ENCODE data around the gene EML6.
"Not testable (repeated sequence)": the region's sequence is repeated elsewhere in the genome, so short reads cannot be mapped to it uniquely, and the experiment has no call there.

Gene EML6

DNA sequence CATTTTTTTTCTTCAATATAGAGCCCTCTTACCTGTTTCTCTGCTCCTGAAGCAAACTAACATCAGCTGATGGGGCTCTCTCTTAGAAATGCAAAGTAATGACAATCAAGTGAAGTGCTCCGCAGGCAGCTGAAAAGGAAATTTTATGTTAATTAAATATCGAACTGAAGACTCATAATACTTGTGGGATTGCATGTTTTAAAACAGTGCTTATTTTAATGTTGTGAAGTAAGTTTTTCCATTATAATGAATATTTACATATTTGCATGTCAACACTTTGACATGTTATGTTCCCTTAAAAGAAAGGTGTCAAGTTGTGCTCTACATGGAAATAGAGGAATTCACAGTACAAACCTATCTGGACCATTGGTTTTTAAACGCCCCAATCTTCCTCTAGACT is 97.1 kb downstream of the EML6 start:
- DNase-seq = no peak
- in situ Hi-C loops (cut with HindIII; ENCODE audit: low pct_ligation_motif_present, low pct_unique_long_range_greater_than_20kb, low sequenced_read_pairs) = no loop called here

DNA sequence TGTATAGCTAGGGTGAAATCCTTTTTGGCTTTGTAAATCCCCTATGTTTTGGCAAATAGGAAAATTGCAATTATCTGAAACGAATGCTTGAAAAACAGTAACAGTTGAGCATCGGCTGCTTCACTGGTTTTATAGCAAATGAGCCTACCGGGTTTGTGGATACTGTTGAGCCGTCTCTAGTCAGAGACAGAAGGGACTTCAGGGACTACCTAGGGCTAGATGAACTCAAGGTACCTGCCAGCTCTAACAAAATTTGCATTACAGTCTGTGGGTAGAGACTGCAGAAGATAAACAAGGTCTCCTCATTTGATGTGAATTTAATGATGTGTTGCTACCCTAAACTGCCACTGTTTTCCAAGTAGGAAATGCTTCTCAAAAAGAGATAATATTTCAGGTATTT is 101.1 kb downstream of the EML6 start:
- in situ Hi-C loops (cut with HindIII; ENCODE audit: low pct_ligation_motif_present, low pct_unique_long_range_greater_than_20kb, low sequenced_read_pairs) = no loop called here
- DNase-seq = no peak

DNA sequence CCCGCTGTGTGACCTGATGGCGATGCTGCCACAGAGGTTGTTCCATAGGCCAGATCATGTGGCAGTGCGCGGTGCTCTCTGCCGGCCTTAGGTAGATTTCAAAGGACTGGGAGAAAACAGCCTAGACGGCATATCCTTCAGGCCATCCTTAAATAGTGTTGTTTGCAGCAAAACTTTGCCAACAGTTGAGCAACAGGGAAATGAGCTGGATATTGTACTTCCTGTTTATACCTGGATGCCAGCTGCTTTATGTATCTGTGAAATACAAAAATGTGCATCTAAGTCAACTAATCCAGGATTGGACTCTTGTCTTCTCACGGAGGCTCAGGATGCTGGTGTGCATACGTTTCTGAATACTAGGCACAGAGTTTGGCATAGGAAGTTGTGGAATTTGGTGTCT is 107.1 kb downstream of the EML6 start:
- in situ Hi-C loops (cut with HindIII; ENCODE audit: low pct_ligation_motif_present, low pct_unique_long_range_greater_than_20kb, low sequenced_read_pairs) = no loop called here
- no peak for DNase-seq

DNA sequence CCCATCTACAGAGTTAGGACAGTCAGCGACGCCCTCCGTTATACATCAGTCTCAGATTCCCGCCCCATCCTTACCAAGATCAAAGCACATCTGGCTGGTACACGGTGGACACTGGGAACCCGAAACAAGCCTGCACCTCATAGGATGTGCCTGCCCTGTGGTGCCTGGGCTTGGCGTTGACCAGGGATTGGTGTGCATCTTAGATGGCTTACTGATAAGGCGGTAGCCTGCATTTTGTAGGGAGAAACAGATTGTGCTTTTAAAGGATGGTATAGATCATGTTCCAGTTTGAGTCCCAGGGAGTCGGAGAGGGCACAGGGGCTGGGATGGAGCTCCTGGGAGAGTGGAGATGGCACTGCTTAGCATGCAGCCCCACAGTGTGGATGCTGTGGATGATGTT is 108.0 kb downstream of the EML6 start:
- in situ Hi-C loops (cut with HindIII; ENCODE audit: low pct_ligation_motif_present, low pct_unique_long_range_greater_than_20kb, low sequenced_read_pairs) = no loop called here

DNA sequence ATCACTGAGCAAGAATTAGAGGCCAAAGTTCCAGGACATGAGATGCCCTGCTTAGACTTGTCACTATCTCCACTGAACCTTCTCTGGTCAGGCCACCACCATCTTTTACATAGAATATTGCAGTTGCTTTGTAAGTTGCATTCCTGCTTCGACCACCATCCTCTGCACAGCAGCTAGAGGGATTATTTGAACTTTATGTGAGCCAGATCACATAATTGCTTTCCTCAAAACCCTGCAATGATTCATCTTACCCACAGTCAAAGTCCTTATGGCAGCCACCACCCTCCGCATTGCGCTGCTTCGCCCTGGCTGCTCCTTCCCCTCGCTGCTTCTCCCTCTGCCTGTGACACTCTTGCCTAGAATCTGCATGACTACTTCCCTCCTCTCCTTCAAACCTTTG is 111.3 kb downstream of the EML6 start:
- in situ Hi-C loops (cut with HindIII; ENCODE audit: low pct_ligation_motif_present, low pct_unique_long_range_greater_than_20kb, low sequenced_read_pairs) = no loop called here
- no peak for DNase-seq

More for the DNA sequence above, 108.0 kb downstream of the EML6 start:
- DNase-seq = no peak

DNA sequence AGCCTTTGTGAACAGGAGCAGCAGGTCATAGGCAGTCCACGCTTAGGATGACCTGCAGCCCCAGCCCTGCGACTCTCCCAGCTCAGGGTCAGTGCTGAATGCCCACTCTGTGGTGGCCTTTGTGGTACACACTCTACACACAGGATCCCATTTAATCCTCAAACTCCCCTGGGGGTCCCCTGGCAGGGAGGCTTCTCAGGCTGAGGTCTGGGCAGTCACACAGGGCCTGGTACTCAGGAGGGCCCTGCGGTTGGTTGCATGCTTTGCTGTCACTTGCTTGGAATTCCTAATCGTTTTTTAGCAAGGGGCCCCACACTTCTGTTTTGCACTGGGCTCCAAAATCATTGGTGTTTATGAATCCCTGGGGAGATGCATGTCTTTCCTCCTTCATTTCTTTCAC is 113.0 kb downstream of the EML6 start:
- DNase-seq = no peak
- in situ Hi-C loops (cut with HindIII; ENCODE audit: low pct_ligation_motif_present, low pct_unique_long_range_greater_than_20kb, low sequenced_read_pairs) = no loop called here

DNA sequence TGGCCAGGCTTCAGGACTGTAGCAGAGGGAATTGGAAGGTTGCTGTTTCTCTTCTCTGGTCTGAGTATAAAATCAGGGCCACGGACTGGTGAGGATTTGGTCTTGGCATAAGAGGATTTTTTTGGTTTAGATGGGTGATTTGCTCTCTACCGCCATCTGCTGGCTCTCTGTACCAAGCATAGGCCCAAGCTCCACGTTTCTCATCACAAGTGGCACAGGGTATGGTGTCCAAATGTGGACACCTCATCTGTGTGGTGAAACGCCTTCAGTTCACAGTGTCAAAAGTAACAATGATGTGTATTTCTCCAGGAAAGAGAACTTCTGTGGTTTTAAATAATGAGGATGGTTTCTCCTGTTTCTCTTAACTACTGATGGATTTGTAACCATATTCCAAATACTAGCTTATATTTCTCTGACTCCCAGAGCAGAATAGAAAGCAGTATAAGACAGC is 115.1 kb downstream of the EML6 start:
- peak; percentile 65 for DNase-seq
- in situ Hi-C loops (cut with HindIII; ENCODE audit: low pct_ligation_motif_present, low pct_unique_long_range_greater_than_20kb, low sequenced_read_pairs) = no loop called here

DNA sequence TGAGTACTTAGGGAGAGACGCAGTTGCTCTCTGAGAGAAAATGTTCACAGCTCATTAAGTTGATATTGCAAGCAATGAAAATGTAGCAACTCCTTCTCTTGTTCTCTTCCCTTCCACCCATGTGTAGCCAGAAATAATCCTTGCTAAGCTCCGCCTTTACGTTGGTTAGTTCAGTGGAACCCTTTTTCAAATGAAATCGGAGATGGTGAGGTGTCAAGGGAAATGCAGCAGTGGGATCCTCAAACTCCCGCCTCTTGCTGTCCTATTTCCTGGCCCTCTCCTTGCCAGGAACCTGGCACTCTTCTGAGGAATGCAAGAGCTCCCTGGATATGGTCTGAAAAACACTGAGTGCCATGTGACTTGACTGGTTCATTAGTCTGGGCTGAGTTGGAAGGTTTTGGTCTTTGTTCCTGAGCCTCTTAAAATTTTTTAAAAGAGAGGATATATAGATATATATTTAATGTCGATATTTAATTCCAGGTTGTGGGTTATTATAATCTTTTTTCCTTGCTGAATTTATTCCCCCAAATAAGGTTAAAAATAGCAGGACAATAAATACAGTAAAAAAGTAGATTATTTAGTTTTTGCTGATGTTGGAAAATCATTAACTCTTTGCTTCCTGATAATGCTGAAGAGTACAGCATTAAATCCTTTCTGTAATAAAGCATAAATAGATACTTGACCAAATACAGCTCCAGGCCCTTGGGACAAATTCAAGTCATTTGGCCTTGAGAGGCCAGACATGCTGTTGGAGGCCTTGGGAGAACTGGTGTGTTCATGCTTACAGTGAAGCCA is 116.2 kb downstream of the EML6 start:
- in situ Hi-C loops (cut with HindIII; ENCODE audit: low pct_ligation_motif_present, low pct_unique_long_range_greater_than_20kb, low sequenced_read_pairs) = no loop called here

DNA sequence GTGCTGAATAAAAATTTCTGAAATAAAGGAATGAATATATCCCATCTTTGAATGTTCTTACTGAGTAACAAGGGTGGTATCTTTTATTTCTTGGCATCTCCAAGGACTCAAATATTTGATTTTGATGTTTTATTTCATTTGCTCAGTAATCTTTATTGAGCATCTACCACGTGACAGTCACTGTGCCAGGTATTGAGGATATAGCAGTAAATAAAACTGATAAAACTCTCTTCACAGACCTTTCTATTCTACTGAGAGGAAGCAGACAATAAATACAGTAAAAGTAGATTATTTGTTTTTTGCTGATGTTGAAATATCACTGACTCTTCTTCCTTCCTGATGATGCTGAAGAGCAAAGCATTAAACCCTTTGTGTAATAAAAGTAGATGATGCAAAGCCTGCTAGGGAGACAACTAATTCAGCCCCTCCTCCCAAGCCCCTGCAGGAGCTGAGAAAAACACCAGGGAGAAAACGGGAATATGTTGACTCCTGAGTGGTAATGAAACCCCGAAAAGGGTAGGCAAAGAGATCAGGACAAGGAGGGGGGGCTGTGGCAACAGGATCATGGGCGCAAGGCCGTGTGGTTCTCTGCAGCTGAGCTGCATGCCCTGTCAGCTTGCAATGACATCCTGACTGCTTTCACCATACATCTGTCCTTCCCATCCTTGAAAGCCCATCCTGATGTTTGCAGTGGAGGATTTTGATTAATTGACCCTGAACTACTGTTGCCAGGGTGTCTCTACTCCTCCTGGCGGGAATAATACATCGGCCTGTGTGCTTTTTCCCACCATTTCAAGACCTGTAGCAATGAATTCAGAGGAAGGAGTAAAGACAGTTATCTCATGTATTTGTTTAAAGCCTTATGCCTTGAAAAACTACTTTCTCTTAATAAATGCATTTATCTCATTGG is 117.4 kb downstream of the EML6 start:
- in situ Hi-C loops (cut with HindIII; ENCODE audit: low pct_ligation_motif_present, low pct_unique_long_range_greater_than_20kb, low sequenced_read_pairs) = no loop called here

More for the DNA sequence above, 116.2 kb downstream of the EML6 start:
- no peak for DNase-seq

DNA sequence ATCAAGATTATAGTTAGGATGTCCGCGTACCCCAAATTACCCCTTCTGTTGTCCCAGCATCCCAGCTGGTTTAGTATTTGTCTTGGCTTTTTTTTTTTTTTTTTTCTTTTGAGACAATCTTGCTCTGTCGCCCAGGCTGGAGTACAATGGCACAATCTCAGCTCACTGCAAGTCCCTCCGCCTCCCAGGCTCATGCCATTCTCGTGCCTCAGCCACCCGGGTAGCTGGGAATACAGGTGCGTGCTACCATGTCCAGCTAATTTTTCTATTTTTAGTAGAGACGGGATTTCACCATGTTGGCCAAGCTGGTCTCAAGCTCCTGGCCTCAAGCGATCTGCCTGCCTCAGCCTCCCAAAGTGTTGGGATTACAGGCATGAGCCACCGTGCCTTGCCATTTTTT is 118.0 kb downstream of the EML6 start:
- in situ Hi-C loops (cut with HindIII; ENCODE audit: low pct_ligation_motif_present, low pct_unique_long_range_greater_than_20kb, low sequenced_read_pairs); DNase-seq: not testable (repeated sequence)

More for the DNA sequence above, 117.4 kb downstream of the EML6 start:
- DNase-seq = no peak

DNA sequence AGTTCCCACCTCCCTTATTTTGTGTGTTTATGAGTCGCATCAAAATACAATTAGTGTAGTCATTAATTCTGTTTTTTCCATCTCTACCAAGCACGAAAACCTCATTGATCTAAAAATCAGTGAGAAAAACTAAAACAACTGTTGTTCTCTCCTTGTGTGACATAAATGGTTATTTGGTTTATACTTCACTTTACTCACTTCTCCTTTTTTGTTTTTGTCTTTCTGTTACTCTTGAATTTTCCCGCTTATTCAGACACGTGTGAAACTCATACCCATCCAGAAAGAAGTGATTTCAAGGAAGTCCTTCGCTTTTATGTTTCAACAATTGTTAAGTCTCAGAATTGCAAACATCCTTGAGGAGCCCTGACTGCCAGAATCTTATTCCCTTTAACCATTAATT is 121.6 kb downstream of the EML6 start:
- no peak for DNase-seq
- in situ Hi-C loops (cut with HindIII; ENCODE audit: low pct_ligation_motif_present, low pct_unique_long_range_greater_than_20kb, low sequenced_read_pairs) = no loop called here

DNA sequence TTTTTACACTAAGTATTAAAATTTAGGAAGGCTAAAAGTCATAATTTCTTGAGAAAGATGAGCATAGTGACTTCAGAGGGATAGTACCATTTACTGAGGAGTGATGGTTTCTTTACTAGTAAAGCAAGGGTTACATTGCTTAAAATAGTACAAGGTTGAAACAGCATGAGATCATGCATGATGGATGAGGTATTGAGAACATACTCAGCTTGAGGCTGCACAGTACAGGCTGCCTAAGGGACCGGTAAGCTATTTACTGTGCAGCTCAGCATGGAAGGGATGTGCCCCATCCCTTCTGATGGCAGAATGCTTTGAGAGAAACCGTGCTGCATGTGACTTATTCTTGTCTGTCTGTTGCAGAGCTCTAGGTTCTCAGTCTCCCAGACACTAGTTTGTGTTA is 122.1 kb downstream of the EML6 start:
- in situ Hi-C loops (cut with HindIII; ENCODE audit: low pct_ligation_motif_present, low pct_unique_long_range_greater_than_20kb, low sequenced_read_pairs) = no loop called here
- DNase-seq = no peak

DNA sequence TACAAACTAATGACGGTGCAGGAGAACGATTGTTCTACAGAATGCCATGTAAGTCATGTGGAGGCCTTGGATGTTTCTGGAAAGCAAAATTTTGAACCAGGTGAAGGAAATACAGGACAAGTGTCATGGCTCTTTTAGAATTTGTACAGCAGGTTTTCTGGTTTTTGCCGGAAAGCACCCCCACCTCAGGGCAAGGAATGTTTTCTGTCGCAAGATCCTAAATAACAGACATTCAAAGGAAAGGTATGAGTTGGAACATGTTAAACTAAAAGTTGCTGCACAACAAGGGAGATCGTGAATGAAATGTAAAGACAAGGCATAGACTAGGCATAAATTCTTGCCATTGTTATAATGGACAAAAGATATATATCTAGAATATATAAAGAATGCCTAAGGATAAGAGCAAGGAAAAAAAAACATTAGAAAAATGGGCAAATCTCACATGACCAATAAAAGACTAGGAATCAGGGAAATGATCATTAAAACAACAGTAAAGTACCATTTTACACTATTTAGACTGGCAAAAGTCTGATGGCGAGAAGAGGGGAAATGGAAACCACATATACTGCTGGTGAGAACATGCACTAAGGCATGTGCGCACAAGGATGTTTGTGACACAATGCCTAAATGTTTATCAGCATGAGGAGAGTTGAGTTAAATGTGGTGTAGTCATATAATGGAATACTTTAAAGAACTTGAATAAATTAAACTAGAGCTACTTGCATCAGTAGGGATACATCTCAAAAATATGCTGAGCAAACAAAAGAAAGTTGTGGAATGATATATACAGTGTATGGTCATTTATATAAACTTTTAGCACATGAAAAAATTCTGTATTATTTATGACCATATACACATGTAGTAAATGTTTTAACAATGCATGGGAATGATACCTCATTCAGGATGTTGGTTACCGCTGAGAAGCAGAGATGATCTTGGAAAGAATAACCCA is 127.0 kb downstream of the EML6 start:
- no peak for DNase-seq
- in situ Hi-C loops (cut with HindIII; ENCODE audit: low pct_ligation_motif_present, low pct_unique_long_range_greater_than_20kb, low sequenced_read_pairs) = no loop called here

DNA sequence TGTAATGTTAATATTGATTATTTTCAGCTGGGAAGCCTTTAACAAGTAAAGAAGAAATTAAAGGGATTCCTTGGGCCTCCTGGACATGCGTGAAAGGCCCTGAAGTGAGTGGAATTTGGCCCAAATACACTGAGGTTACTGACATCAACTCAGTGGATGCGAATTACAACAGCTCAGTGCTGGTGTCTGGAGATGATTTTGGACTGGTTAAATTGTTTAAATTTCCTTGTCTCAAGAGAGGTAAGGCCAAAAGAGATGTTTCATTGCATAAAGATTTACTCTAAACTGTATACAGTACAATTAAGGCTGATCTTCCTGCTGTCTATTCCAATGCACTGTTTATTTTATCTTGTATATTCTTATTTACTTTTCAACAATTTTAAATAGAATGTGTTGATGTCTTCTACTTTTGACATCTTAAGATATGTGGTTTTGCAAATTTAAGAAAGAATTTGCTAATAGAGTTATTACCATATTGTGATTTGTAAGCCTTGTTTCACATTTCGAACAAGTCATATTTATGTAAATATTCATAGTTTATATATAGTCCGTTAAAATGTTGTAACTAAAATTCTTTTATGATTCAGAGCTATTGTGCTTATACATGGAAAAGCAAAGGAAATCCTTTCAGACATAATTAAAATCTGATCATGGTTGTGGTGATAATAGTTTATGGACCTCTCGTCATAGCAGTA is 130.3 kb downstream of the EML6 start:
- in situ Hi-C loops (cut with HindIII; ENCODE audit: low pct_ligation_motif_present, low pct_unique_long_range_greater_than_20kb, low sequenced_read_pairs) = no loop called here
- DNase-seq = no peak

DNA sequence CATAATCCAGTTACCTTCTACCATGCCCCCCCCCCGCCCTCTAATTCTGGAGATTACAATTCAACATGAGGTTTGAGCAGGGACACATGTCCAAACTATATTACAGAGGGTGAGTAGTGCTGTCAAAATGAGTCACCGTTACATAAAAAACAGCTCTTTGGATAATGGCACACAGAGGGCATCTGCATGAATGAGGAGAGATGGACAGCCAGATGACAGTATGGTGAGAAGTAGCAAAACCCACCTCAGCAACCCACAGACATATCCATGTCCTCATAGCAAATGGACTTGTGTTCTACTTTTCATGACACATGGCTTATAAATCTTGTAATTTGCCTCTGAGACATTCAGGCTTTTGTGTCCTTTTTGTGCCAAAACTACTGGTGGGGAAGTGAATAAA is 132.0 kb downstream of the EML6 start:
- DNase-seq = no peak
- in situ Hi-C loops (cut with HindIII; ENCODE audit: low pct_ligation_motif_present, low pct_unique_long_range_greater_than_20kb, low sequenced_read_pairs) = no loop called here

DNA sequence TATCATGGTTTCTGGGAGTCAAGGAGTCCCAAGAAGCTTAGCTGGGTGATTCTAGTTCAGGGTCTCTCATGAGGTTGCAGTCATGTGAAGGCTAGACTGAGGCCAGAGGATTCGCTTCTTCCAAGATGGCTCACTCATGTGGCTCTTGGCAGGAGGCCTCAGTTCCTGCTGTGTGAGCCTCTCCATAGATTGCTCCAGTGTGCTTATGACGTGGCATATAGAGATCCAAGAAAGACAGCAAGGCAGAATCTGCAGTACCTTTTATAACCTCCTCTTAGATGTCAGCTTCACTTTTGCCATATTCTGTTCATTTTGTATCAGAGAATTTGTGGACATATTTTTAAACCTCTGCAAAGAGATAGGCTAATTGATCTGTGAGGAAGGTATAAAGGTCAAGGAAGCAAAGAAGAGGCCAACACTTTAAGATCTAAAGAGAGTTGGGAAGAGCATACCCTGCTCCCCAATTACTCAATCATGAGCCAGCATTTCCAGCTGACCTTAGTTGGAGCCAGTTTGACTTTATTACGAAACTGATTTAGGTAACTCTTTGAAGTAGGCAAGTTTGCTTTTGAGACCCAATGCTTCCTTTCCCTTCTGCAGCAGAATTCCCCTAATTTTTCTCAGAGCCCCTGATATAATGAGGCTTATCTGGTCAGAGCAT is 134.7 kb downstream of the EML6 start:
- DNase-seq = no peak
- in situ Hi-C loops (cut with HindIII; ENCODE audit: low pct_ligation_motif_present, low pct_unique_long_range_greater_than_20kb, low sequenced_read_pairs) = no loop called here

DNA sequence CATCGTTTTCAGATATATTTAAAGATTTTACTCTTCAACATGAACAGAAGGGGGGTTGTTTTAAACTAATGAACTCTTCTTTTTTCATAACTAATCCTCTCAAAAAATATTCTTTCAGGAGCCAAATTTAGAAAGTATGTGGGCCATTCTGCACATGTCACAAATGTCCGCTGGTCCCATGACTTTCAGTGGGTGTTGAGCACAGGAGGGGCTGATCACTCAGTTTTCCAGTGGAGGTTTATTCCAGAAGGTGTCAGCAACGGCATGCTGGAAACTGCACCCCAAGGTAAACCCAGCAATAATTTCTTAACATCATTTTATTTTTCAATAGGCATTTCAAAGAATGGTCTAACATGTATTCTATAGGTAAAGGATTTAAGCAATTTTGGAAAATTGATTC is 136.0 kb downstream of the EML6 start:
- DNase-seq = peak; percentile 16
- in situ Hi-C loops (cut with HindIII; ENCODE audit: low pct_ligation_motif_present, low pct_unique_long_range_greater_than_20kb, low sequenced_read_pairs) = no loop called here
